ENCODE results near the gene USP48. TPM values are rescaled to one million over a fixed set of nuclear protein-coding genes. Genes with fewer than 3 reads are reported as not detected.

Gene USP48
- total RNA-seq, 2 donors from 2014 or later: 47.1 to 51.3 TPM

DNA sequence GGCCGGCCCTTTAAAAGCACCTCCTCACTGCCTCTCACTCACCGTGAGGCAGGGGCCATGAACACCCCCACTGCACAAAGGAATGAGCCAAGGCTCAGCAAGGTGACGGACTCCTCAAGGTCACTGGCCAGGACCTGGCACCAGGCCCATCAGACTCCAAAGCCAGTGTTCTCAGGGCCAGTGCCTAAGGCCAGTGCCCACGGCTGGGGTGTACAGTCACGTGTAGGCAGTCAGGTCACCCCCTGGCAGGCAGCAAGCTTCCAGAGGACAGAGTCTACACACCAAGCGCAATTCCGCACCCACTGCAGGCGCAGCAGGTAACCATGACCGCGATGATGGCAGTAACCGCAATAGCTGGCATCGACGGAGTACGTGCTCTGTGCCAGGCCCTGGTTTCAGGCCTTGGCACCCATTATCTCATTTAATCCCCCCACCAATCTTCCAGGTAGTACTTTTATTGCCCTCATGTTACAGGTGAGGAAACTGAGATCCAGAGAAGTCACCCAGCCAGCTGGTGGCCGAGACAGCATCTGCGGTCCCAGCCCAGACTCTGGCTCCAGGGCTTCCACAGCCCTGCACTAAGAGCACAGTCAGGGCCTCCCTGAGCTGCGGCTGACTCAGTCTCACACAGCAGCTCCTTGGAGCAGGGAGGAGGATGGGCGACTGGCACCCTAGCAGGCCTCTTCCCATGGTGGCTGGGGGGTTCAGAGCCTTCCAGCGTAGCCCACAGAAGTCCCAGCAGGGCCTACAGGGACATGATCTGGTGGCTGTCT, 140.8 kb downstream of the USP48 start:
- intact Hi-C loops (cut with DNase I): no loop called here
- no peaks in the 10 kb centered on the region for H3K4me1 ChIP-seq
- H3K9ac ChIP-seq (ENCODE audit: low read depth in 2 of 2, low read length in 2 of 2): no peak overlapping the region
- no peak overlapping the region for H3K4me3 ChIP-seq
- no peak overlapping the region for H3K27ac ChIP-seq
- TF ChIP-seq, protein P1, sequence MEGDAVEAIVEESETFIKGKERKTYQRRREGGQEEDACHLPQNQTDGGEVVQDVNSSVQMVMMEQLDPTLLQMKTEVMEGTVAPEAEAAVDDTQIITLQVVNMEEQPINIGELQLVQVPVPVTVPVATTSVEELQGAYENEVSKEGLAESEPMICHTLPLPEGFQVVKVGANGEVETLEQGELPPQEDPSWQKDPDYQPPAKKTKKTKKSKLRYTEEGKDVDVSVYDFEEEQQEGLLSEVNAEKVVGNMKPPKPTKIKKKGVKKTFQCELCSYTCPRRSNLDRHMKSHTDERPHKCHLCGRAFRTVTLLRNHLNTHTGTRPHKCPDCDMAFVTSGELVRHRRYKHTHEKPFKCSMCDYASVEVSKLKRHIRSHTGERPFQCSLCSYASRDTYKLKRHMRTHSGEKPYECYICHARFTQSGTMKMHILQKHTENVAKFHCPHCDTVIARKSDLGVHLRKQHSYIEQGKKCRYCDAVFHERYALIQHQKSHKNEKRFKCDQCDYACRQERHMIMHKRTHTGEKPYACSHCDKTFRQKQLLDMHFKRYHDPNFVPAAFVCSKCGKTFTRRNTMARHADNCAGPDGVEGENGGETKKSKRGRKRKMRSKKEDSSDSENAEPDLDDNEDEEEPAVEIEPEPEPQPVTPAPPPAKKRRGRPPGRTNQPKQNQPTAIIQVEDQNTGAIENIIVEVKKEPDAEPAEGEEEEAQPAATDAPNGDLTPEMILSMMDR (IDR thresholded peaks at IDR 0.05): no peak
- no peaks in the 10 kb centered on the region for H3K36me3 ChIP-seq
- DNase-seq: no peak
- H3K9me3 ChIP-seq: no peaks in the 10 kb centered on the region
- no peaks in the 10 kb centered on the region for H3K27me3 ChIP-seq

DNA sequence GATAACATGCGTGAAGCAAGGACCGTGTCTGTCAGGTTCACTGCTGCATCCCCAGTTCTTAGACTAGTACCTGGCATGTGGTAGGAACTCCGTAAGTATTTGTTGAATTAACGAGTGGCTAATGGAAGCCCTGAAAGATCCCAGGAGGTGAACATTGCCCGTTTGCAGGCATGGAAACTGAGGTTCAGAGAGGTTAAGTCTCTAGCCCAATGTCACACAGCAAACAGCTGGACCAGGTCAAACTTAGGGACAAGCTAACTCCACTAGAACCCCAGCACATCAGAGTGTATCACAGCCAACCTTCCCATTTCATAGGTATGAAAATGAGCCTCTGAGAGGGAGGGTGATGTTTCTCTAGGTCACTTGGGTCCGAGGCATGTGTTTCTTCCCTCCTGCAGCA, 141.4 kb downstream of the USP48 start:
- H3K27me3 ChIP-seq: no peaks in the 10 kb centered on the region
- no peak for DNase-seq
- no peak overlapping the region for H3K4me3 ChIP-seq
- H3K9ac ChIP-seq (ENCODE audit: low read depth in 2 of 2, low read length in 2 of 2): no peak overlapping the region
- H3K36me3 ChIP-seq: no peaks in the 10 kb centered on the region
- H3K27ac ChIP-seq: no peak overlapping the region
- intact Hi-C loops (cut with DNase I): no loop called here
- TF ChIP-seq, protein P1 (IDR thresholded peaks at IDR 0.05): no peak
- no peaks in the 10 kb centered on the region for H3K9me3 ChIP-seq
- no peaks in the 10 kb centered on the region for H3K4me1 ChIP-seq

DNA sequence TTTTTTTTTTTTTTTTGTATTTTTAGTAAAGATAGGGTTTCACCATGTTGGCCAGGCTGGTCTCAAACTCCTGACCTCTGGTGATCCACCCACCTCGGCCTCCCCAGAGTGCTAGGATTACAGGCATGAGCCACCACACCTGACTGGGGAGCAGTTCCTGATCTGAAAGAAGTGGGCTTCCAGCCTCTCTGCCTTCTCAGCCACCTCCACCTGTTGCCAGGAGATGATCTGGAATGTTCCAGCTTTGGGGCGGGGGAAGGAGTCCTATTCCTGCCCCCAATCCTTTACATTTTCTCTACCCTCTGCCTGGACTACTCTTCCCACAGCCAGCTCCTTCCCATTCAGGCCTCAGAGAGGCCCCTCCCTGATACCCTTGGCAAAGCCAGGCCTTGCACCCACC, 141.9 kb downstream of the USP48 start:
- Histone ChIP-seq H3K9me3 (no peaks in the 10 kb centered on the region), H3K27ac (no peak overlapping the region), H3K4me1 (no peaks in the 10 kb centered on the region), H3K36me3 (no peaks in the 10 kb centered on the region), H3K27me3 (no peaks in the 10 kb centered on the region), H3K9ac (ENCODE audit: low read depth in 2 of 2, low read length in 2 of 2) (no peak overlapping the region), H3K4me3 (no peak overlapping the region)
- TF ChIP-seq, protein P1 (IDR thresholded peaks at IDR 0.05): no peak
- intact Hi-C loops (cut with DNase I): no loop called here
- DNase-seq: no peak

DNA sequence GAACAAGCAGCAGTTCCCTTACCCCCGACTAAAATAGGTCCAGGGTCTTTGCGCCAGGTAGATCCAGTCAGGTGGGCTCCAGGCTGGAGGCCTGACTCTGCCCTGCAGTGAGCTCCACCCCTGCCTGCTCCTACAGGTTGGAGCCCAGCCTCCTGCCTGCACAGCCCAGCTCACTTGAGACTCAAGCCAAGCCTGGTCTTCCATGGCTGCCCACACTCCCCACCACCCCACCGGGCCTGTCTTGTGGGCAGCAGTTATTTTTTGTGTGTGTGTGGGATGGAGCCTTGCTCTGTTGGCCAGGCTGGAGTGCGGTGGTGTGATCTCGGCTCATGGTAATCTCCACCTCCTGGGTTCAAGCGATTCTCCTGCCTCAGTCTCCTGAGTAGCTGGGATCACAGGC, 142.3 kb downstream of the USP48 start:
- Histone ChIP-seq H3K4me1 (no peaks in the 10 kb centered on the region), H3K4me3 (no peak overlapping the region), H3K36me3 (no peaks in the 10 kb centered on the region), H3K27me3 (no peaks in the 10 kb centered on the region), H3K9ac (ENCODE audit: low read depth in 2 of 2, low read length in 2 of 2) (no peak overlapping the region), H3K27ac (no peak overlapping the region), H3K9me3 (no peaks in the 10 kb centered on the region)
- intact Hi-C loops (cut with DNase I): no loop called here
- DNase-seq: no peak
- TF ChIP-seq, protein P1 (IDR thresholded peaks at IDR 0.05): no peak

DNA sequence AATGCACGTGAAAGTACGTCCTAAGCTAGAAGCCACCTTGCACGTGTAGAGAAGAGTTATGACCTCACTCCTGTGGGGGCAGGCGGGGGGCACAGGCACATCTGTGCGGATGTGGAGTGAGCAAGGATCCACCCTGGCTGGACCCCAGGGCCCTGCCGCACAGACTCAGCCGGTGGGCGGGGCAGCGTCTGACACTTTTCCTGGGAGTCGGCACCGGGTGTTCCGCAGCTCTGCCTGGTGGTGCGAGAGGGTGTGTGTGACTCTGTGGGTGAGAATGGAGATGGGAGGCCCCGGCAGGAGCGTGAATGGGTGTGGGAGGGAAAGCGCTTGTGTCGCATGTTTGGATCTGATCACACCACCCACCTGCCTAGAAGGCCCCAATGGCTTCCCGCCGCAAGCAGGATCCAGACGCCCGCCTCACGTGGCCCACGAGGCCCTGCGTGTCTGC, 143.3 kb downstream of the USP48 start:
- Histone ChIP-seq H3K36me3 (no peaks in the 10 kb centered on the region), H3K9ac (ENCODE audit: low read depth in 2 of 2, low read length in 2 of 2) (no peak overlapping the region), H3K4me3 (no peak overlapping the region), H3K27ac (no peak overlapping the region), H3K9me3 (no peaks in the 10 kb centered on the region), H3K27me3 (no peaks in the 10 kb centered on the region), H3K4me1 (no peaks in the 10 kb centered on the region)
- intact Hi-C loops (cut with DNase I): no loop called here
- no peak for DNase-seq
- TF ChIP-seq, protein P1 (IDR thresholded peaks at IDR 0.05): no peak
